Measurements from ENCODE around the gene CASP8.

Gene CASP8

GRCh38 chr2:201261906-201262305, 1.6 kb downstream of the CASP8 start:
- TF ChIP-seq, protein P1, sequence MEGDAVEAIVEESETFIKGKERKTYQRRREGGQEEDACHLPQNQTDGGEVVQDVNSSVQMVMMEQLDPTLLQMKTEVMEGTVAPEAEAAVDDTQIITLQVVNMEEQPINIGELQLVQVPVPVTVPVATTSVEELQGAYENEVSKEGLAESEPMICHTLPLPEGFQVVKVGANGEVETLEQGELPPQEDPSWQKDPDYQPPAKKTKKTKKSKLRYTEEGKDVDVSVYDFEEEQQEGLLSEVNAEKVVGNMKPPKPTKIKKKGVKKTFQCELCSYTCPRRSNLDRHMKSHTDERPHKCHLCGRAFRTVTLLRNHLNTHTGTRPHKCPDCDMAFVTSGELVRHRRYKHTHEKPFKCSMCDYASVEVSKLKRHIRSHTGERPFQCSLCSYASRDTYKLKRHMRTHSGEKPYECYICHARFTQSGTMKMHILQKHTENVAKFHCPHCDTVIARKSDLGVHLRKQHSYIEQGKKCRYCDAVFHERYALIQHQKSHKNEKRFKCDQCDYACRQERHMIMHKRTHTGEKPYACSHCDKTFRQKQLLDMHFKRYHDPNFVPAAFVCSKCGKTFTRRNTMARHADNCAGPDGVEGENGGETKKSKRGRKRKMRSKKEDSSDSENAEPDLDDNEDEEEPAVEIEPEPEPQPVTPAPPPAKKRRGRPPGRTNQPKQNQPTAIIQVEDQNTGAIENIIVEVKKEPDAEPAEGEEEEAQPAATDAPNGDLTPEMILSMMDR (IDR thresholded peaks at IDR 0.05) = no peak
- no peaks in the 10 kb centered on the region for H3K9me3 ChIP-seq
- H3K4me3 ChIP-seq (ENCODE audit: low read depth in 1 of 2, low read length in 1 of 2) = peak overlapping the region; percentile 82 to 92
- H3K4me1 ChIP-seq (ENCODE audit: control insufficient read depth in 1 of 2, insufficient read depth in 1 of 2, low read depth in 1 of 2, low read length in 1 of 2) = peaks cover 74 to 85% of the 10 kb centered on the region in 2 experiments
- peaks cover 10% of the 10 kb centered on the region for H3K36me3 ChIP-seq
- peak overlapping the region; percentile 96 for H3K27ac ChIP-seq
- no peaks in the 10 kb centered on the region for H3K27me3 ChIP-seq

DNA sequence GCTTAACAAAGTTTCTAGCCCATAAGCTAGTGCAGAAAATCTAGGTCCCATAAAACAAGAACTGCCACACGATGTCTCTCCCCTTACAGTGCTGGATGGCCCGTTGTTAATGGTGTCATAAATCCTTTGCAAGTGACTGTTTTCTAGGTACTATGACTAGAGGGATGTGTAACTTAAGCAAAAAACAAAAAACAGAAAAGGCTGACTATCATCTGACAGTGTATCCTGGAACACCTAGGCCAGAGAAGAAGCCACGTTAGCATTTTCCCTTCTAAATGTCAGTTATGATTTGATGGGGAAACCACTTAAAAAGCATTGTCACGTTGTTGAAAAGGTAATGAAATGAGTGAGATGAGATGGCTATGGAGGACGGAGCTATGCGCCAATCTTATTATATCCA, 2.4 kb downstream of the CASP8 start:
- Histone ChIP-seq H3K9me3 (no peaks in the 10 kb centered on the region), H3K27me3 (no peaks in the 10 kb centered on the region), H3K36me3 (peaks cover 18% of the 10 kb centered on the region), H3K4me3 (ENCODE audit: low read depth in 1 of 2, low read length in 1 of 2) (peak overlapping the region; percentile 82 to 92), H3K4me1 (ENCODE audit: control insufficient read depth in 1 of 2, insufficient read depth in 1 of 2, low read depth in 1 of 2, low read length in 1 of 2) (peaks cover 72 to 77% of the 10 kb centered on the region in 2 experiments), H3K27ac (peak overlapping the region; percentile 96)
- TF ChIP-seq, protein P1 (IDR thresholded peaks at IDR 0.05) = no peak

GRCh38 chr2:201263779-201264178, 3.4 kb downstream of the CASP8 start:
- peak overlapping the region; percentile 96 for H3K27ac ChIP-seq
- H3K4me3 ChIP-seq (ENCODE audit: low read depth in 1 of 2, low read length in 1 of 2) = peak overlapping the region in 1 of 2 experiments; percentile 92
- H3K4me1 ChIP-seq (ENCODE audit: control insufficient read depth in 1 of 2, insufficient read depth in 1 of 2, low read depth in 1 of 2, low read length in 1 of 2) = peaks cover 67 to 69% of the 10 kb centered on the region in 2 experiments

GRCh38 chr2:201264472-201265173, 4.3 kb downstream of the CASP8 start:
- Histone ChIP-seq H3K36me3 (peaks cover 37% of the 10 kb centered on the region), H3K4me1 (ENCODE audit: control insufficient read depth in 1 of 2, insufficient read depth in 1 of 2, low read depth in 1 of 2, low read length in 1 of 2) (peaks cover 58 to 60% of the 10 kb centered on the region in 2 experiments), H3K9me3 (no peaks in the 10 kb centered on the region), H3K27ac (peak overlapping the region; percentile 96), H3K27me3 (no peaks in the 10 kb centered on the region), H3K4me3 (ENCODE audit: low read depth in 1 of 2, low read length in 1 of 2) (peak overlapping the region; percentile 21 to 92)
- TF ChIP-seq, protein P1 (IDR thresholded peaks at IDR 0.05) = no peak

More at GRCh38 chr2:201263779-201264178, 3.4 kb downstream of the CASP8 start:
- TF ChIP-seq, protein P1 (IDR thresholded peaks at IDR 0.05) = no peak
- H3K36me3 ChIP-seq = peaks cover 28% of the 10 kb centered on the region
- no peaks in the 10 kb centered on the region for H3K27me3 ChIP-seq
- no peaks in the 10 kb centered on the region for H3K9me3 ChIP-seq

DNA sequence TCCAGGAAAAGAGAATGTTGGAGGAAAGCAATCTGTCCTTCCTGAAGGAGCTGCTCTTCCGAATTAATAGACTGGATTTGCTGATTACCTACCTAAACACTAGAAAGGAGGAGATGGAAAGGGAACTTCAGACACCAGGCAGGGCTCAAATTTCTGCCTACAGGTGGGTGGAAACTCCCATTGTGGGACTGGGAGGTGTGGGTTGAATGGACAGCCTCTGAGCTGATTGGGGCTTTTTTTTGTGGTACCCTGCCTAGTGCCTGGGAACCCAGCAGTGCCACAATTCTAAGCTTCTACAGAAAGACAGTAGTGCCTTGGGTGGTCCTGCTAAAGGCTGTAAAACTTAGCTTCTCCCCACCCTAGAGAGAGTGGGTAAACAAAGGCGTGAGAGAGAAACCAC, 6.3 kb downstream of the CASP8 start:
- no peaks in the 10 kb centered on the region for H3K27me3 ChIP-seq
- no peak overlapping the region for H3K4me3 ChIP-seq (ENCODE audit: low read depth in 1 of 2, low read length in 1 of 2)
- peaks cover 54 to 71% of the 10 kb centered on the region in 2 experiments for H3K4me1 ChIP-seq (ENCODE audit: control insufficient read depth in 1 of 2, insufficient read depth in 1 of 2, low read depth in 1 of 2, low read length in 1 of 2)
- TF ChIP-seq, protein P1 (IDR thresholded peaks at IDR 0.05) = no peak
- peak overlapping the region; percentile 96 for H3K27ac ChIP-seq
- no peaks in the 10 kb centered on the region for H3K9me3 ChIP-seq
- peaks cover 57% of the 10 kb centered on the region for H3K36me3 ChIP-seq

Data from neutrophil (primary cell).